Body of pancreas (tissue), 4 donors: Measurements from ENCODE around the gene OTUB1.

Experiments used
- CTCF ChIP-seq, 7 experiments: fragments of 450-650 bp in 4 of 7; fragments of 200-600 bp in 3 of 7; sonication (generic) in 3 of 7; IDR thresholded peaks; one replicate each; pipeline ENCODE4 v1.5.1; 2016 to 2019; ENCODE audit warnings: antibody characterized with exemption in 7 of 7
- POLR2A ChIP-seq, 3 donors: fragments of 450-650 bp; IDR thresholded peaks; one replicate each; pipeline ENCODE4 v1.6.1; 2016; ENCODE audit warnings: antibody characterized with exemption in 3 of 3, mild to moderate bottlenecking in 2 of 3

GRCh38 chr11:64025205-64025604 lies 39.0 kb downstream of the OTUB1 start:
- TF ChIP-seq CTCF (IDR thresholded peaks at IDR 0.05) (no peak), POLR2A (IDR thresholded peaks at IDR 0.05) (no peak)
